ENCODE results near the gene LSR.
"Not testable (repeated sequence)": the region's sequence is repeated elsewhere in the genome, so short reads cannot be mapped to it uniquely, and the experiment has no call there.

LSR gene

DNA sequence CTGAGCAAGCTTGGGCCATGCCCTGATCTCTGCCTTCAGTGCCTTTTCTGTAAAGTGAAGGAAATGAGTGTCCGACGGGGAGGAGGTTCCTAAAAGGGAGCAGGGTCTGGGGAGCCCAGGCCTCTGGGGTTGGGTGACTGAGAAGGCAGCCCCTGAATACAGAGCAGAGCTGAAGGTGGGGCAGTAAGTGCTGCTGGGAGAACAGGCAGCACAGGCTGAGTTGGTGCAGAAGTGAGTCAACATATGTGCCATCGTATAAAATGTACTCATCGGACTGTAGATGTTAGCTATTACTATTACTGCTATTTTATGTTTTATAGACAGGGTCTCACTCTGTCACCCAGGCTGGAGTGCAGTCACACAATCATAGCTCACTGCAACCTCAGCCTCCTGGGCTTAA, 32.5 kb downstream of the LSR start:
- H3K27me3 ChIP-seq (ENCODE audit: control insufficient read depth in 1 of 2, insufficient read depth in 2 of 2, low read length in 2 of 2), result peaks cover 14 to 19% of the 10 kb centered on the region in 2 donors
- no peak overlapping the region for H3K27ac ChIP-seq (ENCODE audit: low read length)
- H3K9me3 ChIP-seq (ENCODE audit: control insufficient read depth in 2 of 2, low read length in 2 of 2), result no peaks in the 10 kb centered on the region
- H3K9ac ChIP-seq (ENCODE audit: low read length in 2 of 2), result no peak overlapping the region
- H3K4me1 ChIP-seq (ENCODE audit: control insufficient read depth, insufficient read depth, low read length), result no peaks in the 10 kb centered on the region
- H3K4me3 ChIP-seq (ENCODE audit: low read length in 2 of 2), result no peak overlapping the region
- peaks cover 9 to 11% of the 10 kb centered on the region in 2 donors for H3K36me3 ChIP-seq (ENCODE audit: control insufficient read depth in 2 of 2, insufficient read depth in 2 of 2, low read length in 2 of 2)

DNA sequence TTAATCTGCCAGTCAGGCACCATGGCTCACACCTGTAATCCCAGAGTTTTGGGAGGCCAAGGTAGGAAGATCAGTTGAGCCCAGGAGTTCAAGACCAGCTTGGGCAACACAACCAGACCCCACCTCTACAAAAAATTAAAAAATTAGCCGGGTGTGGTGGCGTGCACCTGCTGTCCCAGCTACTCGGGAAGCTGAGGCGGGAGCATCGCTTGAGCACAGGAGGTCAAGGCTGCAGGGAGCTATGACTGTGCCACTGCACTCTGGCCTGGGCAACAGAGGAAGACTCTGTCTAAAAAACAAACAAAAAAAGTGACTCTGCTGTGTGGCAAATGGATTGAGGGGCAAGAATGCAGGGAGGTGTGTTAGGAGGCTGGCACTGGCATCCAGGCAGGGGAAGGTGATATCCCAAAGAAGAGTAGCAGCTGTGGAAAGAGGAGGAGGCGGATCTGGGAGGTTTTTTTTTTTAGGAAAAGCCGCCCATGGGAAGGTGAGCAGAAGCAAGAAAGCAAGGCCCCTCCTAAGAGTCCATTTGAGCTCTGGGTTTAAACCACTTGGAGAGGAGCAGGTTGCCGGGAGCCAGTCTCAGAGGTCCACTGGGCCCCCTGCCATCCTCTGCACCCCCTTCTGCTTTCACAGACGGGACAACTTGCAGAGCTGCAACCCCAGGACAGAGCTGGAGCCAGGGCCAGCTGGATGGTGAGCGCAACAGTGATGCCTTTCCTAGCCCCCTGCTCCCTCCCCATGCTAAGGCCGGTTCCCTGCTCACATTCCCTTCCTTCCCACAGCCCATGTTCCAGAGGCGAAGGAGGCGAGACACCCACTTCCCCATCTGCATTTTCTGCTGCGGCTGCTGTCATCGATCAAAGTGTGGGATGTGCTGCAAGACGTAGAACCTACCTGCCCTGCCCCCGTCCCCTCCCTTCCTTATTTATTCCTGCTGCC, 35.6 kb downstream of the LSR start:
- no peaks in the 10 kb centered on the region for H3K4me1 ChIP-seq (ENCODE audit: control insufficient read depth, insufficient read depth, low read length)
- H3K27ac ChIP-seq (ENCODE audit: low read length), result no peak overlapping the region
- no peak overlapping the region for H3K4me3 ChIP-seq (ENCODE audit: low read length in 2 of 2)
- H3K27me3 ChIP-seq (ENCODE audit: control insufficient read depth in 1 of 2, insufficient read depth in 2 of 2, low read length in 2 of 2), result peaks cover 17 to 21% of the 10 kb centered on the region in 2 donors
- no peak overlapping the region for H3K9ac ChIP-seq (ENCODE audit: low read length in 2 of 2)
- H3K36me3 ChIP-seq (ENCODE audit: control insufficient read depth in 2 of 2, insufficient read depth in 2 of 2, low read length in 2 of 2), result no peaks in the 10 kb centered on the region
- H3K9me3 ChIP-seq (ENCODE audit: control insufficient read depth in 2 of 2, low read length in 2 of 2), result no peaks in the 10 kb centered on the region

DNA sequence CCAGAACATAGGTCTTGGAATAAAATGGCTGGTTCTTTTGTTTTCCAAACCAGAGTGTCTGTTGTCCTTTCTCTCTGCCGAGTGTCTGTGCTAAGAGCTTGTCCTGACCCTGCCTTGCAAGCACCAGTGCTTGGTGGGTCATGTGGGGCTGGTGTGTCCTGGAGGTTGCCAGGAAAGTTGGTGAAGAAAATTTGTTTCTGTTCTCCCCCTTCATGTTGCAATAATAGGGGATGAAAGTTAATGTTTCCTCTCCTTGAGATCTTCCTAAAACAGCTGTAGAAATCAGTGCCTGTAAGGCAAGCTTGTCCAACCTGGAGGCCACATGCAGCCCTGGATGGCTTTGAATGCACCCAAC, 36.3 kb downstream of the LSR start:
- H3K27ac ChIP-seq (ENCODE audit: low read length), result no peak overlapping the region

DNA sequence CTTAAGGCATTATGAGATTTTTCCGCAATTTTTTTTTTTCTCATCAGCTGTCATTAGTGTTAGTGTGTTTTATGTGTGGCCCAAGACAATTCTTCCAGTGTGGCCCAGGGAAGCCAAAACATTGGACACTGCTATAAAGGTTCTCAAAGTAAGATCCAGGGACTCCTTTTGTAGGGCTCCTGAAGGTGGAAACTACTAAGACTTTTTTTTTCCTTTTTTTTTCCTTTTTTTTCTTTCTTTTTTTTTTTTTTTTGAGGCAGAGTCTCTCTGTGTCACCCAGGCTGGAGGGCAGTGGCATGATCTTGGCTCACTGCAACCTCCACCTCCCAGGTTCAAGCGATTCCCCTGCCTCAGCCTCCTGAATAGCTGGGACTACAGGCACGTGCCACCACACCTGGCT, 36.7 kb downstream of the LSR start:
- H3K27me3 ChIP-seq (ENCODE audit: control insufficient read depth in 1 of 2, insufficient read depth in 2 of 2, low read length in 2 of 2), result peaks cover 17 to 21% of the 10 kb centered on the region in 2 donors
- H3K9ac ChIP-seq (ENCODE audit: low read length in 2 of 2); H3K9me3 ChIP-seq (ENCODE audit: control insufficient read depth in 2 of 2, low read length in 2 of 2); H3K27ac ChIP-seq (ENCODE audit: low read length); H3K4me3 ChIP-seq (ENCODE audit: low read length in 2 of 2); H3K4me1 ChIP-seq (ENCODE audit: control insufficient read depth, insufficient read depth, low read length); H3K36me3 ChIP-seq (ENCODE audit: control insufficient read depth in 2 of 2, insufficient read depth in 2 of 2, low read length in 2 of 2): not testable (repeated sequence)

More for the DNA sequence above, 36.3 kb downstream of the LSR start:
- H3K4me1 ChIP-seq (ENCODE audit: control insufficient read depth, insufficient read depth, low read length), result no peaks in the 10 kb centered on the region
- H3K9ac ChIP-seq (ENCODE audit: low read length in 2 of 2), result no peak overlapping the region
- H3K9me3 ChIP-seq (ENCODE audit: control insufficient read depth in 2 of 2, low read length in 2 of 2), result no peaks in the 10 kb centered on the region
- no peak overlapping the region for H3K4me3 ChIP-seq (ENCODE audit: low read length in 2 of 2)
- H3K36me3 ChIP-seq (ENCODE audit: control insufficient read depth in 2 of 2, insufficient read depth in 2 of 2, low read length in 2 of 2), result no peaks in the 10 kb centered on the region
- H3K27me3 ChIP-seq (ENCODE audit: control insufficient read depth in 1 of 2, insufficient read depth in 2 of 2, low read length in 2 of 2), result peaks cover 17 to 21% of the 10 kb centered on the region in 2 donors

DNA sequence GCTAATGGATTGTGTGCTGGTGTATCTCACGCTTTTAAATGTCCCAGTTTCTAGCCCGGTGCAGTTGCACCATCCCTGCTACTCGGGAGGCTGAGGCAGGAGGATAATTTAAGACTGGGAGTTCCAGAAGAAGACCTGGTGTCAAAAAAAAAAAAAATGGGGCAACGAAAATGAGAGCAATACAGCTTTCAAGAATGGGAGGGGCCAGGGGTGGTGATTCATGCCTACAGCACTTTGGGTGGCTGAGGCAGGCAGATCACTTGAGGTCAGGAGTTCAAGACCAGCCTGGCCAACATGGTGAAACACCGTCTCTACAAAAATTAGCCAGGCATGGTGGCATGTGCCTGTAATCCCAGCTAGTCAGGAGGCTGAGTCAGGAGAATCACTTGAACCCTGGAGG, 37.3 kb downstream of the LSR start:
- H3K4me3 ChIP-seq (ENCODE audit: low read length in 2 of 2); H3K27ac ChIP-seq (ENCODE audit: low read length); H3K4me1 ChIP-seq (ENCODE audit: control insufficient read depth, insufficient read depth, low read length); H3K9me3 ChIP-seq (ENCODE audit: control insufficient read depth in 2 of 2, low read length in 2 of 2); H3K9ac ChIP-seq (ENCODE audit: low read length in 2 of 2); H3K36me3 ChIP-seq (ENCODE audit: control insufficient read depth in 2 of 2, insufficient read depth in 2 of 2, low read length in 2 of 2): not testable (repeated sequence)
- H3K27me3 ChIP-seq (ENCODE audit: control insufficient read depth in 1 of 2, insufficient read depth in 2 of 2, low read length in 2 of 2), result peaks cover 17 to 21% of the 10 kb centered on the region in 2 donors

DNA sequence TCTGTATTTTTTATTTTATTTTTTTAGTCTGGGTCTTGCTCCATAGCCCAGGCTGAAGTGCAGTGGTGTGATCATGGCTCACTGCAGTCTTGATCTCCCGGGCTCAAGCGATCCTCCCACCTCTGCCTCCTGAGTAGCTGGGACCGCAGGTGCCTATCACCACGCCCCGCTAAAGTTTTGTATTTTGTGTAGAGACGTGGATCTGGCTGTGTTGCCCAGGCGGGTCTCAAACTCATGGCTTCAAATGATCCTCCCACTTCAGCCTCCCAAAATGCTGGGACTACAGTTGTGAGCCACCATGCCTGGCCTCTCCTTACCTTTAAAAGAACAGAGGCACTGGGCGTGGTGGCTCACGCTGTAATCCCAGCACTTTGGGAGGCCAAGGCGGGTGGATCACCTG, 38.9 kb downstream of the LSR start:
- peaks cover 17% of the 10 kb centered on the region in 2 donors for H3K27me3 ChIP-seq (ENCODE audit: control insufficient read depth in 1 of 2, insufficient read depth in 2 of 2, low read length in 2 of 2)
- no peak overlapping the region for H3K27ac ChIP-seq (ENCODE audit: low read length)
- no peaks in the 10 kb centered on the region for H3K9me3 ChIP-seq (ENCODE audit: control insufficient read depth in 2 of 2, low read length in 2 of 2)
- H3K4me3 ChIP-seq (ENCODE audit: low read length in 2 of 2), result no peak overlapping the region
- H3K36me3 ChIP-seq (ENCODE audit: control insufficient read depth in 2 of 2, insufficient read depth in 2 of 2, low read length in 2 of 2), result no peaks in the 10 kb centered on the region
- no peaks in the 10 kb centered on the region for H3K4me1 ChIP-seq (ENCODE audit: control insufficient read depth, insufficient read depth, low read length)
- no peak overlapping the region for H3K9ac ChIP-seq (ENCODE audit: low read length in 2 of 2)

DNA sequence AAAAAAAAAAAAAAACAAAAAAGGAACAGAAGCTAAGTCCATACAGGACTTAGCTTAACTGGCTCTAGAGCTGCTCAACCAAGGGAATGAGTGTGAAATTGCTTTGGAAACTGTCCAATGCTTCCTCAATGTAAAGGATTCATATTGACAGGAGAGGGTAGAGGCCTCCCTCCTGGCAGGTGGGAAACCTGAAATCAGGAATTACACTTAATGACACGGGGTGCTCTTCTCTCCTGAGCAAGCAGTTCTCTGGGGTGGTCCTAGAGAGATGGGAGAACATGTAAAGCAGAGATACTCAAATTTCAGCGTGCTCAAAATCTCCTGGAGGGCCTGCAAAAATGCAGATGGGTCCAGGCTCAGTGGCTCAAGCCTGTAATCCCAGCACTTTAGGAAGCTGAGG, 39.5 kb downstream of the LSR start:
- H3K27me3 ChIP-seq (ENCODE audit: control insufficient read depth in 1 of 2, insufficient read depth in 2 of 2, low read length in 2 of 2), result peaks cover 15 to 17% of the 10 kb centered on the region in 2 donors
- no peak overlapping the region for H3K27ac ChIP-seq (ENCODE audit: low read length)
- no peaks in the 10 kb centered on the region for H3K4me1 ChIP-seq (ENCODE audit: control insufficient read depth, insufficient read depth, low read length)
- H3K9me3 ChIP-seq (ENCODE audit: control insufficient read depth in 2 of 2, low read length in 2 of 2), result no peaks in the 10 kb centered on the region
- H3K9ac ChIP-seq (ENCODE audit: low read length in 2 of 2), result no peak overlapping the region
- no peaks in the 10 kb centered on the region for H3K36me3 ChIP-seq (ENCODE audit: control insufficient read depth in 2 of 2, insufficient read depth in 2 of 2, low read length in 2 of 2)
- no peak overlapping the region for H3K4me3 ChIP-seq (ENCODE audit: low read length in 2 of 2)

DNA sequence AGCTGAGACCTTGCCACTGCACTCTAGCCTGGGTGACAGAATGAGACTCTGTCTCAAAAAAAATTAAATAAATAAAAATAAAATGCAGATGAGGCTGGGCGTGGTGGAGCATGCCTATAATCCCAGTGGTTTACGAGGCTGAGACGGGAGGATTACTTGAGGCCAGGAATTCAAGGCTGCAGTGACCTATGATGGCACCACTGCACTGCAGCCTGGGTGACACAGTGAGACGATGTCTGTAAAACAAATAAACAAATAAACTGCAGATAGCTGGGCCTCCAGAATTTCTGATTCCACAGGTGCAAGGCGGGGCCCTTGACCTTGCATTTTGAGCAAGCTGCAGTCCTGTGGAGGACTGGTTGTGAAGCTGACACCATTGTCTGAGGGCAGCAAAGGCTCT, 40.1 kb downstream of the LSR start:
- no peaks in the 10 kb centered on the region for H3K4me1 ChIP-seq (ENCODE audit: control insufficient read depth, insufficient read depth, low read length)
- no peaks in the 10 kb centered on the region for H3K36me3 ChIP-seq (ENCODE audit: control insufficient read depth in 2 of 2, insufficient read depth in 2 of 2, low read length in 2 of 2)
- H3K9ac ChIP-seq (ENCODE audit: low read length in 2 of 2), result no peak overlapping the region
- H3K27me3 ChIP-seq (ENCODE audit: control insufficient read depth in 1 of 2, insufficient read depth in 2 of 2, low read length in 2 of 2), result peaks cover 14 to 17% of the 10 kb centered on the region in 2 donors
- no peak overlapping the region for H3K27ac ChIP-seq (ENCODE audit: low read length)
- no peak overlapping the region for H3K4me3 ChIP-seq (ENCODE audit: low read length in 2 of 2)
- no peaks in the 10 kb centered on the region for H3K9me3 ChIP-seq (ENCODE audit: control insufficient read depth in 2 of 2, low read length in 2 of 2)

DNA sequence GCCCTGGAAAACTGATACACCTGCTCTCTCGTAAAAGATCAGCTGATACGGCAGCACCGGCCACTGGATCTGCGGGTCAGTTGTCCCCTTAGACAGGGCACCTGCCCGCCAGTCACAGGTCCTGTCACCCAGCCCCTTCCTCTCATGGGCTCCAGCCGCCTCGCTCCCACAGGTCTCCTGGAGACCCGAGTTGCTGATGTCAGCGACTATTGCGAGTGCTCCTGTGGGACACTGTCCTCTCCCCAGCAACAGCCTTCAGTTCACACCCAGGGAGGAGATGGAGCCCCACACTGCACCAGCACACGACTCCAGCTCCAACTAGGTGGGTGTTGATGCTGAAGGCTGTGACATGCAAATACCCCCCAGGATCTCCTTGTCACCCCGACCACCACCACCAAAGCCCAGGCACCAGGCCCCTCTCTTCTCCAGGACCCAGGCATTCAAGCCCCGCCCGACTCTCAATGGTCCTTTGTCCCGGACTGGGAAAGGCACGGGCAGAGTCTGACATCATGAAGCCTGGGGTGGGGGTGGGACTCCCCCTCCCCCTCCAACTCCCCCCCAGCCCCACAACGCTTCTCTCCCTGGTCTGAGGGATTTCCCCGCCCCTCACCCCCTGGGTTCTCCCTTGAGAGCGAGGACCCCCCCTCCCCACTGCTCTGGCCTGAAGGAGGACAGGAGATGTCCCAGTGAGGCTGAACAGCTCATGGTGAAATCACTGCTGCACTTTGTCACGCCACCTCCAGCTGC, 41.8 kb downstream of the LSR start:
- no peak overlapping the region for H3K9ac ChIP-seq (ENCODE audit: low read length in 2 of 2)
- no peak overlapping the region for H3K27ac ChIP-seq (ENCODE audit: low read length)
- H3K4me3 ChIP-seq (ENCODE audit: low read length in 2 of 2), result no peak overlapping the region
- no peaks in the 10 kb centered on the region for H3K9me3 ChIP-seq (ENCODE audit: control insufficient read depth in 2 of 2, low read length in 2 of 2)
- H3K27me3 ChIP-seq (ENCODE audit: control insufficient read depth in 1 of 2, insufficient read depth in 2 of 2, low read length in 2 of 2), result peaks cover 12 to 21% of the 10 kb centered on the region in 2 donors
- no peaks in the 10 kb centered on the region for H3K36me3 ChIP-seq (ENCODE audit: control insufficient read depth in 2 of 2, insufficient read depth in 2 of 2, low read length in 2 of 2)
- no peaks in the 10 kb centered on the region for H3K4me1 ChIP-seq (ENCODE audit: control insufficient read depth, insufficient read depth, low read length)

DNA sequence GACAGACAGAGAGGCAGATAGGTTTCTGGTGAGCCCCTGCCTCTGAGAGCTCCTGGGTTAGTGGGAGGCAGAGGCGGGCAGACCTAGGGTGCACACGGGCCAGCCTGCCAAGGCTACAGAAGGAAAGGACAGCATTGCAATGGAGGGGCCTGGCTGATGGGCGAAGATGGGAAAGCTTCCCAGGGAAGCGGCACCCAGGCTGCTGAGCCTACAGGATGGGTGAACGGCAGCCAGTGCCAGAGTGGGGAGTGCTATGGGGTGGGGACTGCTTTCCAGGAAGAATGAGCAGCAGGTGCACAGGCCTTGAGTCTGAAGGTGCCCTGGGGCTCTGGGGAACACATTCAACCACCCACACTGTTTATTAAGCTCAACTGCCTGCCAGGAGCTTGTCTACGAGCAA, 42.5 kb downstream of the LSR start:
- Histone ChIP-seq H3K27ac (ENCODE audit: low read length) (no peak overlapping the region), H3K9me3 (ENCODE audit: control insufficient read depth in 2 of 2, low read length in 2 of 2) (no peaks in the 10 kb centered on the region), H3K36me3 (ENCODE audit: control insufficient read depth in 2 of 2, insufficient read depth in 2 of 2, low read length in 2 of 2) (no peaks in the 10 kb centered on the region), H3K4me1 (ENCODE audit: control insufficient read depth, insufficient read depth, low read length) (no peaks in the 10 kb centered on the region), H3K4me3 (ENCODE audit: low read length in 2 of 2) (no peak overlapping the region), H3K9ac (ENCODE audit: low read length in 2 of 2) (no peak overlapping the region), H3K27me3 (ENCODE audit: control insufficient read depth in 1 of 2, insufficient read depth in 2 of 2, low read length in 2 of 2) (peaks cover 12 to 21% of the 10 kb centered on the region in 2 donors)

DNA sequence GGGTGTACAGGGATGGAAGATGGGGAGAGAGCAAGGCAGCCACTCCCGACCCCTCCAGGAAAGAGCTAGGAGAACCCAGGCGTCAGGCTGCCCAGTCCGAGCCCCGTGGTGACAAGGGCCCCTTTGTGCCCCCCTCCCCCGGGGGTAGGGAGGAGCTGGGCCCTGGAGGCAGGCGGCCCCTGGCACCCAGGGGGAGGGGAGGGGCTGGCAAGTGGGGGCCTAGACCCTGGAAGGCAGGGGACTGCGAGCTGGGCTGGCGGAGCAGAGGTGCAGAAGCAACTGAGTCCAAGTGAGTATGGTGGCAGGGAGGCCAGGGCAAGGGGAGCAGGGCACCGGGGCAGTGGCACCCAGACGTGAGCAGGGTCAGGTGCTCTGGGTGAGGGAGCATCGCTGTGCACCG, 43.1 kb downstream of the LSR start, which contains the start of gene MAG:
Gene MAG (plus strand): TSS at position 246 of the 400 bp plus-strand sequence. CDS start 3,248 bp downstream, outside the sequence.
- peaks cover 11 to 21% of the 10 kb centered on the region in 2 donors for H3K27me3 ChIP-seq (ENCODE audit: control insufficient read depth in 1 of 2, insufficient read depth in 2 of 2, low read length in 2 of 2)
- H3K4me3 ChIP-seq (ENCODE audit: low read length in 2 of 2), result no peak within 1 kb of the TSS
- H3K27ac ChIP-seq (ENCODE audit: low read length), result no peak within 1 kb of the TSS

More for the DNA sequence above, 43.1 kb downstream of the LSR start, which contains the start of gene MAG:
- Histone ChIP-seq H3K4me1 (ENCODE audit: control insufficient read depth, insufficient read depth, low read length) (no peaks in the 10 kb centered on the region), H3K9ac (ENCODE audit: low read length in 2 of 2) (no peak within 1 kb of the TSS), H3K9me3 (ENCODE audit: control insufficient read depth in 2 of 2, low read length in 2 of 2) (no peaks in the 10 kb centered on the region), H3K36me3 (ENCODE audit: control insufficient read depth in 2 of 2, insufficient read depth in 2 of 2, low read length in 2 of 2) (no peaks in the 10 kb centered on the region)

Data from stomach smooth muscle (tissue), 2 donors.